T47D (cell line): ENCODE results near the gene IGDCC3.
"Not testable (repeated sequence)": the region's sequence is repeated elsewhere in the genome, so short reads cannot be mapped to it uniquely, and the experiment has no call there.

Experiments
- DNase-seq, 2 experiments: peaks; one replicate each; pipeline versions ENCODE4 v3.0.0 to v3.0.0-alpha.2; 2011 to 2012; ENCODE audit warnings: low read depth in 1 of 2, low spot score in 1 of 2
- JUND ChIP-seq: IDR thresholded peaks from 2 replicates; pipeline ENCODE4 v1.6.1; 2012; ENCODE audit warnings: low read depth
- in situ Hi-C: cut with HindIII; loops from 2 replicates; pipeline ENCODE4 v1.10.0; 2016; ENCODE audit warnings: low sequenced_read_pairs, low pct_unique_long_range_greater_than_20kb

IGDCC3 gene

DNA sequence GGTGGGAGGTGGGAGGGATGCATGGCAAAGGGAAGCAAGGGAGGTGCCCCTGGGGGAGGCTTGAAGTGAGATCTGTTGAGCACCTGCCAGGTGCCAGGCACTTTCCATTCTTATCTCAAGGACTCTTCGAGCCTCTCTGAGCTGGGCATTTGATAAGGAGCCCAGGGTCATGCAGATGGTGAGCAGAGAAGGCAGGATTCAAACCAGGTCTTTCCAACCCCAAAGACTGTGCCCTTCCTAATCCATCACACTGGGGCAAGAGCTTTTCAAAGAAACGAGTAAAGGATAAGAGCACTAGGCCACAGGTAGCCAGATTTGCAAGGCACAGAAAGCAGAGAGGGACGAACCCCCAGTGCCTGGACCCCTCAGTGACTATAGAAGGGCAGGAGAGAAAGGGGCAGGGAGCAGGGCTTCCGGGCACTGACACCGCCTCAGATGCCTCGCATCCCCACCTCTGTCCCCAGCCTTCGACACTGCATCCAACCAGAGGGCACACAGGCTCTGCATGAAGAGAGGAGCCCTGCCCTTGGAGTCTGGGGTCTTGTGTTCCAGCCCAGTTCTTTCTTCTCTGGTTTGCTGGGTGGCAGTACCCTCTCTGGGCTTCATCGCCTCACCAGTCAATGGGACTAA lies 23.9 kb upstream of the IGDCC3 start:
- in situ Hi-C loops: no loop called here
- DNase-seq: no peak
- TF ChIP-seq JUND: no peak

DNA sequence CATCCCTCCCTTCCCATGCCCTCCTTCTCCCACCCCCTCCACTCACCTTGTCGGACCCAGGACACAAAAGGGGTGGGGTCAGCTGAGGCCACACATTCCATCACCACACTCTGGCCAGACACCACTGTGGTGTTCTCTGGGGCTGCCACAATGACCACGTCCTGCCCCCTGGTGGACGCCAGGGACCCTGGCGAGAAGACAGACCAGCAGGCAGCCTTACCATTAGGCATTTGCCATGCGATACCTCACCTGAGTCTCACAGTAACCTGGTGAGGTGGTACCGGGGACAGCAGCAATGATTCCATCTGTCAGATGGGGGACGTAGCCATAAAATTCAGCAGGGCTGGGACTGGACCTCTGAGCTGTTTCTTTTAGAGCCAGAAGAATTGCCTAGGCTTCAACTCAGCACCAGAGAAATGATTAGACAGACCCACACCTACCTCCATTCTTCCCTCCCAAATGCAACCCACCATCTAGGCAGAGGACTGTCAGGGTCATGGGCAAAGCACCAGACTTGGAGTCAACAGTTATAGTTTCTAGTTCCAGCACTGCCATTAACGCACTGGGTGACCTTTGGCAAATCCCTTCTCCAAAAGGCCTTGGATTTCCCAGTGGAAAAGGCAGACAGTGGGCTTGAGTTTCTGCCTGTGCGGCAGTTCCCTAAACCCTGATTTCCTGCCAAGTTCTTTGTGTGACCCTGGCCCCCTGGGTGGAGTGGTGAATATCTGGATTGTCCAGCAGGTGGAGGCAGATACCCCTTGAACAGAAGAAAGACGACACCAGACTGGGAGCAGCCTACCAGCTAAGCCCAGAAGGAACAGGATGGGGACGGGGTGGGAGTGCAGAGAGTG lies 23.2 kb upstream of the IGDCC3 start:
- no peak for TF ChIP-seq JUND
- DNase-seq: peak; percentile 78 to 92
- in situ Hi-C loops: no loop called here

DNA sequence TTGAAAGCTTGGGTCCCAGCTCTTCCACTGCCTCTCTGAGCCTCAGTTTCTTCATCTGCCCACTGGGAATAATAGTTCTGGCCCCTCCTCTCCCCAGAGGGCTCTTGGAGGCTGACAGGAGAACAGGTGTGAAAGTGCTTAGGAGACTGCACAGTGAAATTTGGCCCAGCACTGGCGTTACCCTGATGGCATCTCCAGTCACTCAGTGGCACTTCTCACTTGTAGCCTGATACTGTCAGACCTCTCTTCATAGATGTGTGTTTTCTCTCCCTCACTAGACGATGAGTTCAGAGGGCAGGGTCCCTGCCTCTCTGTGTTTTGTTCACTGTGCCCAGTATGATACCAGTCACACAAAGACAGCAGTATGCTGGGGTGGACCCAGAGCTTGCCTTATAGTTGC lies 22.2 kb upstream of the IGDCC3 start:
- DNase-seq: no peak
- in situ Hi-C loops: no loop called here
- no peak for TF ChIP-seq JUND

DNA sequence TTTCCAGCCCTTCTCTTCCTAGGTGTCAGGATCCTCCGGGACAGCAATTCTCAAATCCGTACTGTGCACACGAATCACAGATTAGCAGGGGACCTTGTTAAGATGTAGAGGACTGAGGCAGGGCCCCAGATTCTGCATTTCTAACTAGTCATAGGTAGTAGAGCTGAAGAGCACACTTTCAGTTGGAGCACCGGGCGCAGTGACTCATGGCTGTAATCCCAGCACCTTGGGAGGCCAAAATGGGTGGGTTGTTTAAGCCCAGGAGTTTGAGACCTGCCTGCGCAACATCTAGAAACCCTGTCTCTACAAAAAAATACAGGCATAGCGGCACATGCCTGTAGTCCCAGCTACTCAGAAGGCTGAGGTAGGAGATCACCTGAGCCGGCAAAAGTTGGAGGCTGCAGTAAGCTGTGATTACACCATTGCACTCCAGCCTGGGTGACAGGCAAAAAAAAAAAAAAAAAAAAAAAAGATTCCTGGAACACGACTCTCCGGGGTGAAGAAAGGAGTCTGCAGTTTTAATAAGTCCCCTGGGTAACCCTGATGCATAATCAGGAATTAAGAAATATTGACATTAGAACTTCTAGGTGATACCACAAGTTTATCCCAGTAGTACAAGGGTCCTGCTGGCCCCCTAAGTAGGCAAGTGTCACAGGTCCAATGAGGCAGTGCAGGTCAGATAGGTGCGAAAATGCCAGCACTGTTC lies 21.4 kb upstream of the IGDCC3 start:
- in situ Hi-C loops: no loop called here
- no peak for TF ChIP-seq JUND
- DNase-seq: no peak

DNA sequence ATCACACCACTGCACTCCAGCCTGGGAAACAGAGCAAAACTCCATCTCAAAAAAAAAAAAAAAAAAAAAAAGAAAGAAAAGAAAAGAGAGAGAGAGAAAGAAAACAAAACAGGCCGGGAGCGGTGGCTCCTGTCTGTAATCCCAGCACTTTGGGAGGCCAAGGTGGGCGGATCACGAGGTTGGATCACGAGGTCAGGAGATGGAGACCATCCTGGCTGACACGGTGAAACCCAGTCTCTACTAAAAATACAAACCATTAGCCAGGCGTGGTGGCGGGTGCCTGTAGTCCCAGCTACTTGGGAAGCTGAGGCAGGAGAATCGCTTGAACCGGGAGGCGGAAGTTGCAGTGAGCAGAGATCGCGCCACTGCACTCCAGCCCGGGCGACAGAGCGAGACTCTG lies 20.7 kb upstream of the IGDCC3 start:
- DNase-seq, in situ Hi-C loops: not testable (repeated sequence)

DNA sequence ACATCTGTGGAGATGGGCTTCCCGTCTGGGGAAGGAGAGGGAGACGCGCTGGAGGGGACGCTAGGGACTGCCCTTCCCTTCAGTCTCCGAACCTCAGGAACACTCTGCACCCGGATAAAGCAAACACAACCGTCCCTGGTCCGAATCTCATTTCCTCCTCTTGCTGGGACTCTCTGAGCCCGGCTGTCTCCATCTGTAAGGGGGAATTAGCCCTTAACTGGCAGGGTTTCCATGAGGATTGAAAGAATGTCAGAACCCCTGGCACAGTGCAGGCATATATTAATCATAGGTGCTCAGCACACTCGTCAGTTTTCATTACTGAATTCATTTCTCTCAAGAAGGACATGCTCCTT lies 19.1 kb upstream of the IGDCC3 start:
- no peak for TF ChIP-seq JUND
- in situ Hi-C loops: no loop called here
- no peak for DNase-seq

DNA sequence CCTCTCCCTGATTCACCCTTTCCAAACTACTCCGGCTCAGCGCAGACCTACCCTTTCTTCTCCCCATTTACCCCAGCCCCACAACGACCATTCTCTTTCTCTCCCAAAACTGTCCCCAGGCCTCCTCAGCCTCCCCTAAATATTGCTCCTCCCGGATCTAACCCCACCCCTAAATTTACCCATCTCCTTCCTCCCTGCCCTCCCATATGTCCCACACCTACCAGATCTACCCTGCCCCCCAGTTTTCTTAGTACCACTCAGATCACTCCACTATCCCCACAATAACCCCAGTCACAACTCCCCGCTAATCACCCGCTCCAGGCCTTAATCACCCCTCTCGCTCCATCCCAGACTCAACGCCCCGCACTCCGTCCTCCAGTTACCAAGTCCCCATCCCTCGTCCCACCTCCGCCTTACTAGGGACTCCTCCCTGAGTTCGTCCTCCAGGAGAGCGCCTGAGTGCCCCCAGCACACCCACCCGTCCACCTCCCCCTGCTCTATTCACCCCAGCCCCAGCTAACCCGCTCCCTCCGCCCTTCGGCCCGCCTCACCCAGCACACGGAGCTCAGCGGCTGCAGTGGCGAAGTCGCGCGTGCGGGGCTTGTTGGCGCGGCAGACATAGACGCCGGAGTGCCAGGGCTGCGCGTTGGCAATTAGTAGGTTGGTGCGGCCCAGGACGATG lies 18.6 kb upstream of the IGDCC3 start:
- no peak for TF ChIP-seq JUND
- DNase-seq: no peak
- in situ Hi-C loops: no loop called here

DNA sequence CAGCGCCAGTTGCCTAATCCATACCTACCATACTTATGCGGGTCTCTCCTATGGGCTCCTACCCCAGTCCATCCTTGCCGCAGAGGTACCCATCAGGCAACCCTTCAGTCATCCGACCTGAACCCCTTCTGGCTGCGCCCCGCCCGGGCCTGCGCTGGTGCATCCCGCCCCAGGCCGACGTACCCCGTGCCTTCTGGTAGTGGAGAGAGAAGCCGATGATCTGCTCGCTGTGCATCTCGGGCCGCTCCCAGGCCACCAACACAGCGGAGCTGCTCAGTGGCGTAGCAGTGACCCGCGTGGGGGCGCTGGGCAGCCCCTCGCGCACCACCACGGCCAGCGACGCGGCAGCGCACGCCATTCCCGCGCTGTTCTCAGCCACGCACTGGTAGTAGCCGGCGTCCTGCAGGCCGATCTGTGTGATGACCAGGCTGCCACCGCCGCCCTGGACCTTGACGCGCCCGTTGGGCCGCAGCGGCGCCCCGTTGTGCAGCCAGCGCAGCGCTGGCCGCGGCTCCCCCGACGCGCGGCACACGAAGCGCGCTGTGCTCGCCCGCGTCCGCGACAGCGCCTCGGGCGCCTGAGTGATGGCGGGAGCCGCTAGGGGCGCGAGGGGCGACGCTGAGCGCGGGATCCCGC lies 17.9 kb upstream of the IGDCC3 start:
- in situ Hi-C loops: no loop called here
- no peak for DNase-seq
- TF ChIP-seq JUND: no peak

DNA sequence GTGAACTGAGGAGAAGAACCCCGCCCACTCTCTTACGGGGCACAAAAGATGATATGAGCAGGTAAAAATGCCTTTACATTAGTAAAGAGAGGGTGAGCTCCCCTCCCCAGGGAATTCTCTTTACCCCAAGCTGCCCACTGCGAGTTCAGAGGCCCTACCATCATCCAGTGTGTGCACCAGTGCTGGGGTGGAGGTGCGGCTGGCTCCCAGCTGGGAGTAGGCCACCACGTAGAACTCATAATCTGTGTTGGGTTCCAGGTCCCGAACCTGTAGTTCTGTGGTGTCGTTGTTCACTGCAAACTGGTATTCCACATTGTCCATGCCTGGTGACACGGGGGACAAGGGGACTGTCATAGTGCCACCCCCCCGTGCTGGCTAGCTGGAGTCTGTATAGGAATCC lies 17.1 kb upstream of the IGDCC3 start:
- in situ Hi-C loops: no loop called here
- TF ChIP-seq JUND: no peak
- no peak for DNase-seq

DNA sequence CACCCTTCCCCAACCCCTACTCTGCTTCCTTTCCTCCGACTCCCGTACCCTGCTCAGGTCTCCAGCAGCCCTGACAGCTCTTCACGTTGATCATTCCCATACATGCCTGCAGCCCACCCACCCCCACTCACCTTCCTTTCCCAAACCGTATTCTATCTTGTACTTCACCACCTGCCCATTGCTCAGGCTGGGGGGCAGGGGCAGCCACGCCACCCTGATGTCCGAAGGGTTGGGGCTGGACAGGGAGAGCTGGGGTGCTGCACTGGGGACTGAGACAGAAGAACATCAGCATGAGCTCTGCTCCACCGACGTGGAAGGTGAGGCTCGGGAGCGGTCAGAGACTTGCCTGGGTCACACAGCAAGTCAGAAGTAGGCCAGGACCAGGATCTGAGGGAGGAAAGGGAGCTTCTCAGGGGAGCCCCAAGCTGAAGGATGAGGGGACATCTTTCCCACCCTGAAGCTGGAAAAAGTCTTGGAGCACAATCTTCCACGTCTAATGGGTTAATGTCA lies 16.5 kb upstream of the IGDCC3 start:
- no peak for DNase-seq
- in situ Hi-C loops: no loop called here
- TF ChIP-seq JUND: no peak

DNA sequence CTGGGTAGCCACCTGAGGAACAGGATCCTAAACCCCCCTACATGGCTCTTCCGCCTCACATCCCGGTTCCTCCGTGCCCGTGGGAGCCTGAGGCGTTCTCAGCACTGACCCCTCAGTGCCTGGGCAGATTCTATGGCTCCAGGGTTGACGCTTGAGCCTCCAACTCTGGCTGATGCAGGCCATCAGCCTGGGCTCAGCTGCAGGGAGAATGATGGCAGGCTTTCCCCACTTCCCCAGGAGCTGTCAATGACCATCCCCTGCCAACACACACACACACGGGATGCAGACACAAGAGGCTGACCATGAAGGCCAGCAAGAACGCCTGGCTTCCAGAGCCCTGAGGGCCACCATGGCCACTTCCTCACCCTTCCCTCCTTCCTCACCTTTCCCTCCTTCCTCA lies 15.8 kb upstream of the IGDCC3 start:
- in situ Hi-C loops: no loop called here
- DNase-seq: no peak
- no peak for TF ChIP-seq JUND

DNA sequence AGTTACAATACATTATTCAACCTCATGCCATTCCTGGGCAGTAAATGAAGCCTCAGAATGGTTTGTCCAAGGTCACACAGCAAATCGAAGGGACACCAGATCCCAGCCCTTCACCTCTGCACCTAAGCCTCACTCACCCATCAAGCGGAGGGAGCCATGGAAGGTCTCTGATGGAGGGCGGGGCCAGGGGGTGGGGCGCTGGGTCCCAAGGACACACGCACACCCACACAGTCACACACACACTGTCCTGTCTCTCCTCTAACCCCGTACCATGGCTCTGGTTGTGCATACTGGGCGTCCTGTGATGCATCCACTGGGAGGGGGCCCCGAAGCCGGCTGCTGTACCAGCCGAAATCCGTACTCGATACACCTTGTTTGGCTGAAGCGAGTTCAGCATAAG lies 15.3 kb upstream of the IGDCC3 start:
- no peak for TF ChIP-seq JUND
- no peak for DNase-seq
- in situ Hi-C loops: no loop called here
